Aorta (tissue), 5 donors: Measurements from ENCODE around the gene HNRNPA1L2. TPM values are rescaled to one million over a fixed set of nuclear protein-coding genes. Genes with fewer than 3 reads are reported as not detected.
"Not testable (repeated sequence)": the region's sequence is repeated elsewhere in the genome, so short reads cannot be mapped to it uniquely, and the experiment has no call there.

Experiments
- ATAC-seq: fragments of 200-7000 bp; cut with Tn5 transposase; one replicate; pipeline ENCODE4 v1.9.1; 2022; ENCODE audit warnings: moderate library complexity; ENCODE audit not compliant: low FRiP score
- DNase-seq, 2 donors: peaks; one replicate each; pipeline ENCODE4 v3.0.0-alpha.2; 2020
- H3K27ac ChIP-seq, 2 donors: one replicate each; pipeline ENCODE4 v1.5.1; 2013; ENCODE audit warnings: low read length in 2 of 2, mild to moderate bottlenecking in 2 of 2, moderate library complexity in 2 of 2, control low read depth in 1 of 2, inconsistent platforms in 1 of 2, low read depth in 1 of 2
- H3K27me3 ChIP-seq, 2 donors: one replicate each; pipeline ENCODE4 v1.6.1; 2013; ENCODE audit warnings: control low read depth in 1 of 2, low read length in 1 of 2, mild to moderate bottlenecking in 1 of 2, moderate library complexity in 1 of 2; ENCODE audit not compliant: insufficient read depth in 2 of 2, control insufficient read depth in 1 of 2
- H3K36me3 ChIP-seq, 2 donors: one replicate each; pipeline ENCODE4 v1.6.1; 2013; ENCODE audit warnings: control low read depth in 1 of 2, low read length in 1 of 2, mild to moderate bottlenecking in 1 of 2; ENCODE audit not compliant: insufficient read depth in 2 of 2, control insufficient read depth in 1 of 2
- H3K4me1 ChIP-seq, 2 donors: one replicate each; pipeline ENCODE4 v1.6.1; 2013; ENCODE audit warnings: low read length in 2 of 2, control low read depth in 1 of 2, mild to moderate bottlenecking in 1 of 2, moderate library complexity in 1 of 2; ENCODE audit not compliant: insufficient read depth in 2 of 2, control insufficient read depth in 1 of 2
- H3K4me3 ChIP-seq, 2 donors: one replicate each; pipeline ENCODE4 v1.5.1; 2013; ENCODE audit warnings: low read length in 2 of 2, control low read depth in 1 of 2, mild to moderate bottlenecking in 1 of 2
- H3K9me3 ChIP-seq: one replicate; pipeline ENCODE4 v1.6.1; 2013; ENCODE audit warnings: mild to moderate bottlenecking, low read length; ENCODE audit not compliant: control insufficient read depth
- WGBS, 2 donors: extraction: QIAGEN DNeasy Blood & Tissue Kit; methylation state at CpG; one replicate each; pipeline ENCODE4 v1.1.7; 2013; 5-methylcytosine and 5-hydroxymethylcytosine counted together
- intact Hi-C, 2 donors: fragments of 100-400 bp; cut with DNase I; formaldehyde crosslinking; loops; one replicate each; pipeline versions ENCODE4 v1.14.2 to v1.15.0; 2022
- polyA plus RNA-seq, 2 donors: library from polyadenylated mRNA; stranded (reverse); fragments of 200-250 nt; gene quantifications; one replicate each; pipeline ENCODE4 v1.2.3, GENCODE V29; 2013
- total RNA-seq, 2 donors: library from RNA; stranded (reverse); fragmentation: NEBNext Ultra II Directional; extraction: Animal tissue kit (Norgen Biotek cat#: 25700); gene quantifications; one replicate each; pipeline ENCODE4 v1.2.1, GENCODE V29; 2021
- donor health status: healthy with polysubstance abuse.
- donor health status: Bipolar disorder and iron deficiency.
- donor health status: DM: no; HTN: no; CAD: no.
- donor health status: DM: no; HTN: no; CAD: no.
- donor health status: DM: yes; HTN: yes; CAD: no.

HNRNPA1L2 gene
- total and polyA plus RNA-seq, 4 donors: 5.0 to 14.4 (median 8.4) TPM

- H3K27ac ChIP-seq: peak overlapping the region in 1 of 2 donors; percentile 90
- no peaks in the 10 kb centered on the region for H3K36me3 ChIP-seq
- no peaks in the 10 kb centered on the region for H3K9me3 ChIP-seq
- no peaks in the 10 kb centered on the region for H3K27me3 ChIP-seq
- 0 to 1% methylated on average over 51 of the region's 51 CpGs for WGBS, 2 donors
- intact Hi-C loops: no loop called here
- peak overlapping the region; percentile 66 to 93 for H3K4me3 ChIP-seq
- no peaks in the 10 kb centered on the region for H3K4me1 ChIP-seq
- ATAC-seq: peak; percentile 97
- peak; percentile 87 to 92 for DNase-seq
These were observed 24.9 kb upstream of the HNRNPA1L2 start for GRCh38 chr13:52617070-52618060.

GRCh38 chr13:52631083-52631690 is 11.0 kb upstream of the HNRNPA1L2 start:
- WGBS, 2 donors: 78 to 79% methylated on average over 7 of the region's 7 CpGs
- H3K4me3 ChIP-seq, ATAC-seq, DNase-seq, H3K36me3 ChIP-seq, H3K27ac ChIP-seq, intact Hi-C loops, H3K4me1 ChIP-seq, H3K27me3 ChIP-seq, H3K9me3 ChIP-seq: not testable (repeated sequence)

GRCh38 chr13:52638666-52639328 is 3.4 kb upstream of the HNRNPA1L2 start:
- H3K4me1 ChIP-seq: no peaks in the 10 kb centered on the region
- no peak overlapping the region for H3K27ac ChIP-seq
- ATAC-seq (no peak), DNase-seq (no peak)
- H3K9me3 ChIP-seq: no peaks in the 10 kb centered on the region
- intact Hi-C loops: no loop called here
- WGBS, 2 donors: 81 to 90% methylated on average over 5 of the region's 5 CpGs
- H3K27me3 ChIP-seq: no peaks in the 10 kb centered on the region
- H3K36me3 ChIP-seq: no peaks in the 10 kb centered on the region
- H3K4me3 ChIP-seq: no peak overlapping the region

GRCh38 chr13:52644108-52644507 is 1.9 kb downstream of the HNRNPA1L2 start:
- H3K4me3 ChIP-seq: no peak overlapping the region
- H3K27me3 ChIP-seq: no peaks in the 10 kb centered on the region
- H3K27ac ChIP-seq: no peak overlapping the region
- no peaks in the 10 kb centered on the region for H3K9me3 ChIP-seq
- intact Hi-C loops: no loop called here
- no peaks in the 10 kb centered on the region for H3K4me1 ChIP-seq
- no peaks in the 10 kb centered on the region for H3K36me3 ChIP-seq
- no peak for ATAC-seq
- DNase-seq: no peak
- 61 to 66% methylated on average over 3 of the region's 3 CpGs for WGBS, 2 donors

- DNase-seq (no peak), ATAC-seq (no peak)
- intact Hi-C loops: no loop called here
These were observed 4.7 kb downstream of the HNRNPA1L2 start for GRCh38 chr13:52646967-52647366.

GRCh38 chr13:52650731-52651130 is 8.5 kb downstream of the HNRNPA1L2 start:
- Histone ChIP-seq H3K4me1 (peaks cover 2% of the 10 kb centered on the region in 2 donors), H3K36me3 (no peaks in the 10 kb centered on the region), H3K9me3 (no peaks in the 10 kb centered on the region), H3K27ac (no peak overlapping the region), H3K4me3 (peak overlapping the region in 1 of 2 donors; percentile 1), H3K27me3 (no peaks in the 10 kb centered on the region)
- intact Hi-C loops: loop anchor here in 1 of 2 donors (10.0 kb wide), 1 partner anchor 206 kb away; no protein-coding TSS in a partner anchor
- no peak for ATAC-seq
- WGBS, 2 donors: 78 to 81% methylated on average over 6 of the region's 6 CpGs
- no peak for DNase-seq

More at GRCh38 chr13:52646967-52647366, 4.7 kb downstream of the HNRNPA1L2 start:
- no peaks in the 10 kb centered on the region for H3K36me3 ChIP-seq
- H3K4me1 ChIP-seq: no peaks in the 10 kb centered on the region
- no peaks in the 10 kb centered on the region for H3K27me3 ChIP-seq
- H3K9me3 ChIP-seq: no peaks in the 10 kb centered on the region
- H3K27ac ChIP-seq: no peak overlapping the region
- H3K4me3 ChIP-seq: no peak overlapping the region

- DNase-seq (no peak), ATAC-seq (peak; percentile 50)
- H3K27me3 ChIP-seq: no peaks in the 10 kb centered on the region
These were observed 9.6 kb downstream of the HNRNPA1L2 start for GRCh38 chr13:52651897-52652195.

GRCh38 chr13:52652196-52652979 is 10.2 kb downstream of the HNRNPA1L2 start, which contains the start of gene SUGT1:
Gene SUGT1, plus strand, starts transcription at chr13:52652836. Its CDS starts 85 bp downstream, at chr13:52652921.
- 0% methylated on average over 57 to 61 of the region's 61 CpGs for WGBS, 2 donors
- H3K36me3 ChIP-seq: peaks cover 0 to 3% of the 10 kb centered on the region in 2 donors
- peak within 1 kb of the TSS; percentile 92 to 98 for H3K4me3 ChIP-seq
- no peaks in the 10 kb centered on the region for H3K27me3 ChIP-seq
- peak within 1 kb of the TSS; percentile 57 to 97 for H3K27ac ChIP-seq
- intact Hi-C loops: loop anchor here in 1 of 2 donors (10.0 kb wide), 1 partner anchor 208 kb away; no protein-coding TSS in a partner anchor
- DNase-seq (peak; percentile 99), ATAC-seq (peak; percentile 100)
- H3K9me3 ChIP-seq: no peaks in the 10 kb centered on the region
- peaks cover 2 to 4% of the 10 kb centered on the region in 2 donors for H3K4me1 ChIP-seq

More at GRCh38 chr13:52651897-52652195, 9.6 kb downstream of the HNRNPA1L2 start:
- H3K27ac ChIP-seq: peak overlapping the region in 1 of 2 donors; percentile 97
- peak overlapping the region; percentile 75 to 92 for H3K4me3 ChIP-seq
- H3K36me3 ChIP-seq: peaks cover 0 to 3% of the 10 kb centered on the region in 2 donors
- H3K9me3 ChIP-seq: no peaks in the 10 kb centered on the region
- peaks cover 2 to 4% of the 10 kb centered on the region in 2 donors for H3K4me1 ChIP-seq
- intact Hi-C loops: loop anchor here in 1 of 2 donors (10.0 kb wide), 1 partner anchor 207 kb away; no protein-coding TSS in a partner anchor
- 0% methylated on average over 7 of the region's 7 CpGs for WGBS, 2 donors
